Subcutaneous abdominal adipose tissue (tissue), 5 donors: ENCODE results near the gene SEC22A.

Experiments used
- H3K27ac ChIP-seq: one replicate; pipeline ENCODE4 v1.7.0; 2013; ENCODE audit warnings: low read depth, mild to moderate bottlenecking, inconsistent platforms, low read length, moderate library complexity
- H3K27me3 ChIP-seq, 5 donors: one replicate each; pipeline ENCODE4 v1.7.0; 2013; ENCODE audit warnings: low read length in 5 of 5, inconsistent platforms in 1 of 5; ENCODE audit not compliant: control insufficient read depth in 5 of 5, insufficient read depth in 4 of 5
- H3K36me3 ChIP-seq, 5 donors: one replicate each; pipeline ENCODE4 v1.7.0; 2013; ENCODE audit warnings: low read length in 5 of 5; ENCODE audit not compliant: control insufficient read depth in 5 of 5, insufficient read depth in 5 of 5
- H3K4me1 ChIP-seq, 5 donors: one replicate each; pipeline ENCODE4 v1.7.0; 2013; ENCODE audit warnings: low read length in 5 of 5, mild to moderate bottlenecking in 3 of 5, moderate library complexity in 1 of 5; ENCODE audit not compliant: control insufficient read depth in 5 of 5, insufficient read depth in 5 of 5
- H3K4me3 ChIP-seq, 5 donors: one replicate each; pipeline ENCODE4 v1.7.0; 2013; ENCODE audit warnings: low read length in 5 of 5, low read depth in 1 of 5
- H3K9ac ChIP-seq, 5 donors: one replicate each; pipeline ENCODE4 v1.7.0; 2013; ENCODE audit warnings: low read length in 5 of 5, mild to moderate bottlenecking in 4 of 5, moderate library complexity in 3 of 5
- H3K9me3 ChIP-seq, 5 donors: one replicate each; pipeline ENCODE4 v1.7.0; 2013; ENCODE audit warnings: low read length in 5 of 5; ENCODE audit not compliant: control insufficient read depth in 5 of 5
- donor health status: healthy.
- donor health status: healthy.
- donor health status: healthy.
- donor health status: healthy.
- donor health status: healthy.

Gene SEC22A

GRCh38 chr3:123276346-123277006, 74.7 kb downstream of the SEC22A start:
- H3K27me3 ChIP-seq, result no peaks in the 10 kb centered on the region

GRCh38 chr3:123277106-123277505, 75.4 kb downstream of the SEC22A start:
- Histone ChIP-seq H3K4me1 (peaks cover 0 to 5% (median 0%) of the 10 kb centered on the region in 5 donors), H3K4me3 (no peak overlapping the region), H3K9ac (no peak overlapping the region), H3K9me3 (no peaks in the 10 kb centered on the region), H3K27me3 (no peaks in the 10 kb centered on the region), H3K36me3 (peaks cover 0 to 25% (median 13%) of the 10 kb centered on the region in 5 donors), H3K27ac (no peak overlapping the region)

More at GRCh38 chr3:123276346-123277006, 74.7 kb downstream of the SEC22A start:
- H3K9me3 ChIP-seq, result no peaks in the 10 kb centered on the region
- H3K9ac ChIP-seq, result no peak overlapping the region
- peaks cover 0 to 9% (median 3%) of the 10 kb centered on the region in 5 donors for H3K4me1 ChIP-seq
- no peak overlapping the region for H3K4me3 ChIP-seq
- no peak overlapping the region for H3K27ac ChIP-seq
- peaks cover 2 to 23% (median 10%) of the 10 kb centered on the region in 5 donors for H3K36me3 ChIP-seq

- no peaks in the 10 kb centered on the region for H3K9me3 ChIP-seq
- H3K36me3 ChIP-seq, result peaks cover 3 to 37% (median 25%) of the 10 kb centered on the region in 5 donors
- no peak overlapping the region for H3K4me3 ChIP-seq
- H3K27me3 ChIP-seq, result no peaks in the 10 kb centered on the region
- H3K9ac ChIP-seq, result no peak overlapping the region
- no peak overlapping the region for H3K27ac ChIP-seq
- H3K4me1 ChIP-seq, result peaks cover 0 to 5% (median 0%) of the 10 kb centered on the region in 5 donors
Measured at GRCh38 chr3:123278446-123278845, 76.7 kb downstream of the SEC22A start.

- H3K9ac ChIP-seq, result no peak overlapping the region
- H3K4me1 ChIP-seq, result peaks cover 0 to 5% (median 0%) of the 10 kb centered on the region in 5 donors
- no peaks in the 10 kb centered on the region for H3K27me3 ChIP-seq
- H3K4me3 ChIP-seq, result no peak overlapping the region
- H3K9me3 ChIP-seq, result no peaks in the 10 kb centered on the region
- peaks cover 3 to 40% (median 26%) of the 10 kb centered on the region in 5 donors for H3K36me3 ChIP-seq
- H3K27ac ChIP-seq, result no peak overlapping the region
Measured at GRCh38 chr3:123279121-123279520, 77.4 kb downstream of the SEC22A start.

GRCh38 chr3:123281406-123281805, 79.7 kb downstream of the SEC22A start:
- Histone ChIP-seq H3K4me3 (no peak overlapping the region), H3K4me1 (no peaks in the 10 kb centered on the region), H3K27ac (no peak overlapping the region), H3K9me3 (no peaks in the 10 kb centered on the region), H3K27me3 (no peaks in the 10 kb centered on the region), H3K9ac (no peak overlapping the region), H3K36me3 (peaks cover 3 to 63% (median 47%) of the 10 kb centered on the region in 5 donors)

GRCh38 chr3:123281929-123282328, 80.2 kb downstream of the SEC22A start:
- peaks cover 3 to 68% (median 51%) of the 10 kb centered on the region in 5 donors for H3K36me3 ChIP-seq
- no peaks in the 10 kb centered on the region for H3K9me3 ChIP-seq
- H3K4me1 ChIP-seq, result no peaks in the 10 kb centered on the region
- H3K27me3 ChIP-seq, result no peaks in the 10 kb centered on the region
- no peak overlapping the region for H3K27ac ChIP-seq
- H3K9ac ChIP-seq, result no peak overlapping the region
- H3K4me3 ChIP-seq, result no peak overlapping the region

- H3K9me3 ChIP-seq, result no peaks in the 10 kb centered on the region
- H3K4me3 ChIP-seq, result no peak overlapping the region
- no peak overlapping the region for H3K27ac ChIP-seq
- peaks cover 3 to 72% (median 51%) of the 10 kb centered on the region in 5 donors for H3K36me3 ChIP-seq
- no peaks in the 10 kb centered on the region for H3K4me1 ChIP-seq
- no peaks in the 10 kb centered on the region for H3K27me3 ChIP-seq
- no peak overlapping the region for H3K9ac ChIP-seq
Measured at GRCh38 chr3:123282461-123282860, 80.7 kb downstream of the SEC22A start.

GRCh38 chr3:123283074-123283473, 81.3 kb downstream of the SEC22A start:
- Histone ChIP-seq H3K27ac (no peak overlapping the region), H3K9me3 (no peaks in the 10 kb centered on the region), H3K4me3 (no peak overlapping the region), H3K4me1 (no peaks in the 10 kb centered on the region), H3K9ac (no peak overlapping the region), H3K36me3 (peaks cover 3 to 75% (median 54%) of the 10 kb centered on the region in 5 donors), H3K27me3 (no peaks in the 10 kb centered on the region)

- no peak overlapping the region for H3K9ac ChIP-seq
- no peak overlapping the region for H3K27ac ChIP-seq
- no peaks in the 10 kb centered on the region for H3K4me1 ChIP-seq
- H3K4me3 ChIP-seq, result no peak overlapping the region
- no peaks in the 10 kb centered on the region for H3K27me3 ChIP-seq
- H3K36me3 ChIP-seq, result peaks cover 3 to 71% (median 58%) of the 10 kb centered on the region in 5 donors
- no peaks in the 10 kb centered on the region for H3K9me3 ChIP-seq
Measured at GRCh38 chr3:123283657-123284398, 82.1 kb downstream of the SEC22A start.

- Histone ChIP-seq H3K4me3 (no peak overlapping the region), H3K27ac (no peak overlapping the region), H3K4me1 (no peaks in the 10 kb centered on the region), H3K27me3 (no peaks in the 10 kb centered on the region), H3K36me3 (peaks cover 3 to 73% (median 62%) of the 10 kb centered on the region in 5 donors), H3K9me3 (no peaks in the 10 kb centered on the region), H3K9ac (no peak overlapping the region)
Measured at GRCh38 chr3:123284399-123285010, 82.8 kb downstream of the SEC22A start.
